CD4-positive, alpha-beta T cell treated with Interleukin-10 for 1 hour (primary cell): ENCODE data around the gene GALR1.

Source experiments
- DNase-seq: peaks from one replicate; pipeline ENCODE4 v3.0.0-alpha.2; 2020

Gene GALR1

GRCh38 chr18:77321823-77322805, 72.5 kb downstream of the GALR1 start:
- DNase-seq, result no peak

- DNase-seq, result no peak
Measured at GRCh38 chr18:77323640-77324299, 74.1 kb downstream of the GALR1 start.
